ENCODE measurements around the gene OST4. TPM values are rescaled to one million over a fixed set of nuclear protein-coding genes. Genes with fewer than 3 reads are reported as not detected.

Gene OST4
- total RNA-seq, 1 experiment from 2014 or later: 788 TPM

DNA sequence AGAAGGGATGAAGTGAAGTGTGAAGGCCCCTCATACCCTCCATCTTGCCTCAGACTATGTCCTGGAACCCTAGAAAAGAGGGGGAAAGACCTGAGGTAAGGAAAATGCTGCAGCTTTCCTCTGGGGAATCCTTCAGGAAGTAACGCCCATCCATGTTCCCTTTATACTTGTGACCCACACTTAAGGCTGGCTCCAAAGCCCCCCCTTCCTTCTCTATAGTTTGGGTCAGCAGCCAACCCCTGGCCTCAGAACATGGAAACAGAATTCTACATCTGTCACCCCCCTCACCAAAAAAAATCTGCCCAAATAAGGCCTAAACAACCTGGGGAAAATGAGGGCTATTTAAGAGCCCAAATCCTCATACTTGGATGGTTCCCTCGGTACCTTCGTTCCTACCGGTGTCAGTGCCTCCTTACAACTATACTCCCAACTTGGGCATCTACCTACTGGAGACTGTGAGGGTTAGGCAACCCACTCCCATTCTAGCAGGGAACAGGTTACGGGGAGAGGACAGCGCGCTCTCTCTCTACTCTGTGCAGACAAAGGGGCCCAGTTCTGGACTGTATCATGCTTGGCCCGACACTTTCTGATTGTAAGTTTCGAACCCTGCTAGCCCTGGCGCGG, 689 bp downstream of the OST4 start:
- in situ Hi-C loops (cut with HindIII; ENCODE audit: low pct_unique_long_range_greater_than_20kb, low sequenced_read_pairs): no loop called here
- DNase-seq (ENCODE audit: low read depth): no peak

DNA sequence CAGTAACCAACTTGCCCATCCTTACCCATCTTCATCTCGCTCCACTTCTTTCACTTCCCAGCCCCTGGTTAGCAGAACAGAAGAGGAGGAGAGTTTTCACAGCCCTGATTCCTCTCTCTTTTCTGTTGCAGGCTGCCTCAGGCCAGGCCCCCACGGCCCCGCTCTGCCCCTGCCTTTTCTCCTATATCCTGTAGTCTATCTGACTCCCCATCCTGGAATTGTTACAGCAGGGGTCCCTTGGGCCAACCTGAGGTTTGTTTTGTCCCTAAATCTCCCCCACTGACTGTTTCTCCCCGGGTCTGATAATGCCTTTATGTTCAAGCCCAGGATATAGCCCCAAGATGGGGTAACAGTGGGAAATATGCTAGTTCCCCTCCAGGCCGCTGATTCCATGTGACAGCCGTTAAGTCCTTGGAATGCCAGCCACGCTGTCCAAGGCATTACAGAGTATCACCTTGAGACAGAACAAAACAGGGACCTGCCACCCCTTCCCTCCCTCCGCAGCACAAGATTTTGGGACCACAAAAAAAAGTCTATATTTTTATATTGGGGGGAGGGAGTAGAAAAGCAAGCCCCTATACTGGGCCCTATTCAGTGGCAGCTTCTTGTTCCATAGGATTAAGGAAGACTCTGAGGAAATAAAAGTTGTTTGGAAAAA, 1.4 kb downstream of the OST4 start:
- no peak for DNase-seq (ENCODE audit: low read depth)
- in situ Hi-C loops (cut with HindIII; ENCODE audit: low pct_unique_long_range_greater_than_20kb, low sequenced_read_pairs): no loop called here

- in situ Hi-C loops (cut with HindIII; ENCODE audit: low pct_unique_long_range_greater_than_20kb, low sequenced_read_pairs): no loop called here
- no peak for DNase-seq (ENCODE audit: low read depth)
Measured at GRCh38 chr2:27069436-27069835, 2.0 kb downstream of the OST4 start.

DNA sequence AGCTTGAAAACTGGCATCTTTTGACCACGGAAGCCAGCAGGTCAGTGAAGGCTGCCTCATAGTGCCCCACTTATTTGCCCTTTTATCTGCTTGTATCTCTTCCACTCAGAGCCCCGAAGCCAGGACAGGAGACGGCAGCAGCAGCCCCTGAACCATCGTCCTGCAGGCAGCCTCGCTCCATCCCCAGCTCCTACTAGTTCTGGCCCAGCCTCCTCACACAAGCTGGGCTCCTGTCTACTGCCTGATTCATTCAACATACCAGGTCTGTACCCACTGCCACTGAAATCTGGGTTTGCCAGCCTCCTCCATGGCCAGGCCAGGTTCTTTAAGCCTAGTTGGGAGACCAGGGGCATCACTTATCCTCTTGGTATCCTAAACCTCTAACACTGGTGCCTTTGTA, 4.1 kb downstream of the OST4 start:
- in situ Hi-C loops (cut with HindIII; ENCODE audit: low pct_unique_long_range_greater_than_20kb, low sequenced_read_pairs): no loop called here
- DNase-seq (ENCODE audit: low read depth): no peak

GRCh38 chr2:27065128-27065527, 6.3 kb downstream of the OST4 start:
- no peak for DNase-seq (ENCODE audit: low read depth)
- in situ Hi-C loops (cut with HindIII; ENCODE audit: low pct_unique_long_range_greater_than_20kb, low sequenced_read_pairs): no loop called here

DNA sequence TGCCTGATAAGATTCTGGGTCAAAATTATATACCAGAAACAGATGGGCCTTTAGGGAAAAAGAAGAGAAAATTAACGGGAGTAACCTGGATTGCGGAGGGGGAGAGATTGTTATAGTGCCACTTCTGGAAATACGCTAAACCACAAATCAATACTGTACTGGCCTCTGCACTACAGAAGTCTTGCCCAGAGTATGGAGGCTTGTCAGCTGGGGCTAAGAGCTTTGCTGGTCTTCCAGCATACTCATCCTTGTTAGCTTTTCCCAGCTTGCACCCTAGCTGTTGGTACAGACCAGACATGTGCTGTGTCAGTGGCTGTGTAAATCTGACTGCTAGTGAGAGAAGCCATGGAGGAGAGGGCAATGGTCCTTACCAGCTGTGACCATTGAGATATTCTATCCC, 11.1 kb downstream of the OST4 start:
- in situ Hi-C loops (cut with HindIII; ENCODE audit: low pct_unique_long_range_greater_than_20kb, low sequenced_read_pairs): no loop called here
- DNase-seq (ENCODE audit: low read depth): no peak

DNA sequence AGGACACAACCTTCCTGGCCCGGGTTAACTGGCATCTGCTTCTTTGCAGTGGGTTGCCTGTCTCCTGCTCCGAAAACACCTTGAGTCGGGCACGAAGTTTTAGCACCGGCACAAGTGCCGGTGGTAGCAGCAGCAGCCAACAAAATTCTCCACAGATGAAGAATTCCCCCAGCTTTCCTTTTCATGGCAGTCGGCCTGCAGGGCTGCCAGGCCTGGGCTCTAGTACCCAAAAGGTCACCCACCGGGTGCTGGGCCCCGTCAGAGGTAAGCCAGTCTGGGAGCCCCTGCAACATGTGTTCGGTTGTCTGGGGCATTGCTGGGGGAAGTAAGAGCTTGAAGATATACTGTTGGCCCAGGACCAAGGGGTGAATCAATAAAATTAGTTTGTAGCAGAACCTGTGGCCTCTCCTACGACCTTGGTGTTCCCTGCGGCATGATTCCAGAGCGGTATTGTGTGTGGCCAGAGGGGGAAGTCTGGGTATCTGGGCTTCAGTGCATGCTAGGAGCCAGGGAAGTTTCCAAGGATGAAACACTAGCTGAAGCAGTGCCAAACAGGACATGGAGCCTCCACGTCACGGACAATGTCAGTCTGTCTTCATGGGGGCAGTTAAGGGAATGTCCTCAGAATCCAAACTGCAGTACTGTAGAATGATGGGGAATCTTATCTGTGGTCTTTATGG, 12.2 kb downstream of the OST4 start:
- in situ Hi-C loops (cut with HindIII; ENCODE audit: low pct_unique_long_range_greater_than_20kb, low sequenced_read_pairs): no loop called here
- no peak for DNase-seq (ENCODE audit: low read depth)

DNA sequence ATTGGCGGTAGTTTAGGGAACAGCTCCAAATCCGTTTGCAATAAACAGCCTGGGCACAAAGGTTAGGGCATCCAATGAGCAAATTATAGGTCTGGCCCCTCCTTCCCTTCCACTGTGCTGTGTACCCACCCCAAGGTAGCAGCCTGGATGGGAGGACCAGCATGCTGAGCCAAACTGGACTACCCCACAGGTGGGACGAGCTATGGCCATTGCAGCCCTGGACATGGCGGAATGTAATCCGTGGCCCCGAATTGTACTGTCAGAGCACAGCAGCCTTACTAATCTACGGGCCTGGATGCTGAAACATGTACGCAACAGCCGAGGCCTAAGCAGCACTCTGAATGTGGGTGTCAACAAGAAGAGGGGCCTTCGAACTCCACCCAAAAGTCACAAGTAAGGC, 13.2 kb downstream of the OST4 start:
- no peak for DNase-seq (ENCODE audit: low read depth)
- in situ Hi-C loops (cut with HindIII; ENCODE audit: low pct_unique_long_range_greater_than_20kb, low sequenced_read_pairs): no loop called here

DNA sequence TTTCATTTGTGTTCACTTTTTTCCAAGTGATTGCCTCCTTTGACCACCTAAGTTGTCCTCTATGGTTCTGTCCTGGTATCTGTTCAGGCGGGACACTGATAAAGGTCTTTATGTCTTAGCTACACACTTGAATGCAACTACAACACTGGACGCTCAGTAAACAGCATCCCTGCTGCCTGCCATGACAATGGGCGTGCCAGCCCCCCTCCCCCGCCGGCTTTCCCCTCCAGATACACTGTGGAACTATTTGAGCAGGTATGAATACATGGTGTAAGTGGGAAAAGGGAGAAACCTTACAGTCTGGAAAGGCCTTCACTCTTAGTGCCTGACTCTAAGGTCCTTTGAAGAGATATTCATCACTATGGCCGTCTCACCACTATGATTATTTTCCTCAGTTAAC, 14.3 kb downstream of the OST4 start:
- in situ Hi-C loops (cut with HindIII; ENCODE audit: low pct_unique_long_range_greater_than_20kb, low sequenced_read_pairs): no loop called here
- no peak for DNase-seq (ENCODE audit: low read depth)

DNA sequence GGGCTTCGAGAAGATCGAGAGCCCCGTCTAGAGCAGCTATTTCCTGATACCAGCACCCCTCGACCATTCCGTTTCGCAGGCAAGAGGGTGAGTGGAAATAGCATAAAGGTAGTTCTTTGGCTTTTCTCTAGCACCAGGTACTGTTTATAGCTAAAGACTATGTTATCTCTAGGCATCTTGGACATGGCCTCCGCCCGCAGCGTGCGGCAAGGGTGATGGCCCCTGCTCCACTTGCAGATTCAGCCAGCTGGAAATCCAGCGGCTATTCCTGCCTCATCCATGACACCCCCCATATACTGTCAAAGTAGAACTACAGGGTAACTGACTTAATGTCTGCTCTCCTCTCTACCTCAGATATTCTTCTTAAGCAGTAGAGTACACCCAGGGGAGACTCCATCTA, 16.7 kb downstream of the OST4 start:
- no peak for DNase-seq (ENCODE audit: low read depth)
- in situ Hi-C loops (cut with HindIII; ENCODE audit: low pct_unique_long_range_greater_than_20kb, low sequenced_read_pairs): no loop called here

- DNase-seq (ENCODE audit: low read depth): no peak
- in situ Hi-C loops (cut with HindIII; ENCODE audit: low pct_unique_long_range_greater_than_20kb, low sequenced_read_pairs): no loop called here
Measured at GRCh38 chr2:27053776-27054175, 17.7 kb downstream of the OST4 start.

GRCh38 chr2:27053321-27053720, 18.1 kb downstream of the OST4 start:
- in situ Hi-C loops (cut with HindIII; ENCODE audit: low pct_unique_long_range_greater_than_20kb, low sequenced_read_pairs): no loop called here
- DNase-seq (ENCODE audit: low read depth): no peak

- no peak for DNase-seq (ENCODE audit: low read depth)
- in situ Hi-C loops (cut with HindIII; ENCODE audit: low pct_unique_long_range_greater_than_20kb, low sequenced_read_pairs): no loop called here
Measured at GRCh38 chr2:27051902-27052645, 19.4 kb downstream of the OST4 start.

- in situ Hi-C loops (cut with HindIII; ENCODE audit: low pct_unique_long_range_greater_than_20kb, low sequenced_read_pairs): no loop called here
Measured at GRCh38 chr2:27050996-27051901, 20.2 kb downstream of the OST4 start, which contains the start of gene AGBL5. TSS of gene AGBL5 (plus strand) at chr2:27051668. CDS start at chr2:27052959, 1,291 bp downstream.

DNA sequence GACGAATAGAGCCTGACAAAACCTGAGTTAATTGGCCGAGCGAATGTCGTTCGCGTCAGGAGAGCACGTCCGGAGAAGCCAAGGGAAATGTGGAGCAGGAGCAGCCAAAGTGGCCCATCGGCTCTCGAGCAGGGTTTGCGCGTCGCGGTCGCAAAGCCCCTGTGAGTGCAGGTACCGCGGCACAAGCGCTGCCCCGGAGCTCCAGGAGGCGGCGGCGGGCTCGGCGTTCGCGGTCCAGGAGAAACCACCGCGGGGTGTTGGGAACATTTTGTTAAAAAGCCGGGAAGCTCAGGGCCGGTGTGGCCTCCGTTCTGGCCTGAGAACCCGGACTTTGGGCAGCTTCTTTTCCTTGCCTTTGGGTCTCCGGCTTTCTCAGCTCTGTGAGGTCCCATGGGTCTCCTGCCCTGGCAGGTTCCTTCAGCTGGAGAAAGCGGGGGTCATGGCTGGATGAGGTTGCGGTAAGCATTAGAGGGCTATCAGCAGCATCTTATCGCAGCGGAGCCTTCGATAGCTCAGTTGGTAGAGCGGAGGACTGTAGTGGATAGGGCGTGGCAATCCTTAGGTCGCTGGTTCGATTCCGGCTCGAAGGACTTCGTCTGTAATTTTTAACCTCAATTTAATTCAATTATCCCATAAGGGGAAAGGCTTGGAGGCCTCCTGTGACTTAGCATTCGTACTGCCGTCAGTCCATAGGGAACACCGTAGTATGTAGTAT, 21.0 kb downstream of the OST4 start:
- in situ Hi-C loops (cut with HindIII; ENCODE audit: low pct_unique_long_range_greater_than_20kb, low sequenced_read_pairs): no loop called here

More at GRCh38 chr2:27050996-27051901, 20.2 kb downstream of the OST4 start, which contains the start of gene AGBL5:
- peak; percentile 96 for DNase-seq (ENCODE audit: low read depth)

GRCh38 chr2:27049422-27050280, 21.8 kb downstream of the OST4 start:
- in situ Hi-C loops (cut with HindIII; ENCODE audit: low pct_unique_long_range_greater_than_20kb, low sequenced_read_pairs): no loop called here
- no peak for DNase-seq (ENCODE audit: low read depth)

More for the DNA sequence above, 21.0 kb downstream of the OST4 start:
- peak; percentile 98 for DNase-seq (ENCODE audit: low read depth)

All from Caki2 (cell line).